Activated gamma-delta T cell treated with Interleukin-2 at 50 U/mL for 16 hours (primary cell): ENCODE measurements around the gene HCFC1.

Source experiments
- DNase-seq: peaks from one replicate; pipeline ENCODE4 v3.0.0-alpha.2; 2020

HCFC1 gene

GRCh38 chrX:153956044-153956907 lies 15.3 kb downstream of the HCFC1 start:
- DNase-seq = no peak

- DNase-seq = no peak
Measured at GRCh38 chrX:153955228-153955732, 16.3 kb downstream of the HCFC1 start.

GRCh38 chrX:153954558-153955227 lies 16.9 kb downstream of the HCFC1 start:
- no peak for DNase-seq

GRCh38 chrX:153953892-153954557 lies 17.6 kb downstream of the HCFC1 start:
- no peak for DNase-seq

GRCh38 chrX:153953342-153953830 lies 18.2 kb downstream of the HCFC1 start:
- DNase-seq = peak; percentile 78

GRCh38 chrX:153952373-153953026 lies 19.1 kb downstream of the HCFC1 start:
- DNase-seq = no peak

- DNase-seq = no peak
Measured at GRCh38 chrX:153951683-153952372, 19.8 kb downstream of the HCFC1 start.

- DNase-seq = no peak
Measured at GRCh38 chrX:153950127-153950526, 21.5 kb downstream of the HCFC1 start.

- no peak for DNase-seq
Measured at GRCh38 chrX:153948847-153949805, 22.5 kb downstream of the HCFC1 start.

GRCh38 chrX:153948002-153948466 lies 23.6 kb downstream of the HCFC1 start:
- DNase-seq = no peak

- peak; percentile 74 for DNase-seq
Measured at GRCh38 chrX:153947009-153947769, 24.4 kb downstream of the HCFC1 start.

- no peak for DNase-seq
Measured at GRCh38 chrX:153945956-153946943, 25.4 kb downstream of the HCFC1 start.

- no peak for DNase-seq
Measured at GRCh38 chrX:153944800-153945150, 26.8 kb downstream of the HCFC1 start.

- DNase-seq = no peak
Measured at GRCh38 chrX:153944140-153944799, 27.3 kb downstream of the HCFC1 start, which contains the start of gene RENBP. TSS of gene RENBP (minus strand) at chrX:153944643. CDS start at chrX:153944610, 33 bp downstream.

GRCh38 chrX:153941336-153942252 lies 30.0 kb downstream of the HCFC1 start:
- no peak for DNase-seq

- DNase-seq = no peak
Measured at GRCh38 chrX:153939573-153939972, 32.0 kb downstream of the HCFC1 start.

- DNase-seq = no peak
Measured at GRCh38 chrX:153938226-153938786, 33.3 kb downstream of the HCFC1 start.
